Measurements from ENCODE around the gene NPR2. TPM values are rescaled to one million over a fixed set of nuclear protein-coding genes. Genes with fewer than 3 reads are reported as not detected.

NPR2 gene
- total RNA-seq, 1 experiment from 2014 or later: 12.5 TPM

- Histone ChIP-seq H3K4ac (ENCODE audit: low read depth, low read length) (no peak overlapping the region), H4K91ac (ENCODE audit: insufficient read length, low read depth, low read length) (no peak overlapping the region), H4K5ac (ENCODE audit: insufficient read length, low read depth, low read length) (no peak overlapping the region), H3T11ph (ENCODE audit: low read length) (no peak overlapping the region), H4K8ac (replicated peaks; ENCODE audit: insufficient read length, low read depth, low read length) (no peak overlapping the region), H2BK120ac (ENCODE audit: low read depth, low read length, poor library complexity, severe bottlenecking) (no peak overlapping the region), H3K27me3 (ENCODE audit: insufficient read depth, low read length) (no peaks in the 10 kb centered on the region), H2AK5ac (ENCODE audit: insufficient read length, low read length) (no peak overlapping the region), H3K18ac (ENCODE audit: insufficient read length, low read depth, low read length) (no peak overlapping the region), H4K20me1 (ENCODE audit: control insufficient read depth, insufficient read depth, insufficient read length) (no peaks in the 10 kb centered on the region), H3K9me3 (ENCODE audit: control insufficient read depth, low read depth, low read length) (no peaks in the 10 kb centered on the region), H2BK15ac (ENCODE audit: low read depth, low read length) (no peak overlapping the region), H3K4me1 (ENCODE audit: insufficient read depth, low read length) (no peaks in the 10 kb centered on the region), H2BK12ac (ENCODE audit: insufficient read length, low read depth, low read length) (no peak overlapping the region), H2AFZ (ENCODE audit: low read length) (no peak overlapping the region), H2BK20ac (ENCODE audit: low read depth, low read length, poor library complexity, severe bottlenecking) (no peak overlapping the region), H3K23ac (ENCODE audit: insufficient read length, low read depth, low read length) (no peak overlapping the region), H3K9ac (ENCODE audit: extremely low read depth, insufficient read length, low read length) (no peak overlapping the region), H3K79me1 (ENCODE audit: insufficient read depth, low read depth, low read length, poor library complexity, severe bottlenecking) (no peaks in the 10 kb centered on the region), H3K14ac (ENCODE audit: insufficient read depth, low read length) (no peak overlapping the region), H3K27ac (ENCODE audit: insufficient read length, low read depth, low read length) (no peak overlapping the region), H2BK5ac (ENCODE audit: insufficient read length, low read length) (no peak overlapping the region), H3K4me2 (ENCODE audit: insufficient read depth, insufficient read length, low read length) (peak overlapping the region; percentile 46), H3K56ac (ENCODE audit: insufficient read length, low read depth, low read length) (no peak overlapping the region), H3K23me2 (ENCODE audit: insufficient read length, low read depth, low read length, poor library complexity, severe bottlenecking) (peaks cover 3% of the 10 kb centered on the region), H3K79me2 (ENCODE audit: insufficient read depth, low read length) (no peaks in the 10 kb centered on the region; the same call in 1 of the 2 replicates)
- H3K27ac Mint-ChIP-seq: peak overlapping the region in 1 of 3 experiments; percentile 80; a peak in 1 of 7 replicates
- no peak for TF ChIP-seq CTCF (conservative IDR thresholded peaks at IDR 0.05)
- peaks cover 14 to 21% (median 19%) of the 10 kb centered on the region in 3 experiments; a peak in 6 of 7 replicates for H3K36me3 Mint-ChIP-seq (ENCODE audit: insufficient read depth in 1 of 3, low read depth in 3 of 3)
- no peaks in the 10 kb centered on the region for H3K9me3 Mint-ChIP-seq
- peak overlapping the region; percentile 93 to 97 for H3K4me3 Mint-ChIP-seq
- DNase-seq: no peak
- H3K27me3 Mint-ChIP-seq (ENCODE audit: low read depth): no peaks in the 10 kb centered on the region
- peaks cover 33 to 38% of the 10 kb centered on the region in 2 experiments for H3K4me1 Mint-ChIP-seq
Measured at GRCh38 chr9:35757892-35758275, 33.5 kb upstream of the NPR2 start.
